WTC11 (cell line): ENCODE measurements around the gene KLHL22. TPM values are rescaled to one million over a fixed set of nuclear protein-coding genes. Genes with fewer than 3 reads are reported as not detected.

Source experiments
- CBFB ChIP-seq: sonication (generic); formaldehyde crosslinking; IDR thresholded peaks from 2 replicates; pipeline ENCODE4 v1.8.1; 2022; ENCODE audit warnings: mild to moderate bottlenecking, low read depth, missing genetic modification reagents
- CREB1 ChIP-seq: sonication (generic); formaldehyde crosslinking; IDR thresholded peaks from 2 replicates; pipeline ENCODE4 v1.8.0; 2023; ENCODE audit warnings: mild to moderate bottlenecking, missing genetic modification reagents
- ELF4 ChIP-seq: sonication (generic); formaldehyde crosslinking; IDR thresholded peaks from 2 replicates; pipeline ENCODE4 v1.8.1; 2022; ENCODE audit warnings: low read depth, mild to moderate bottlenecking, moderate library complexity, missing genetic modification reagents
- EMX1 ChIP-seq: fragments of 250-450 bp; sonication (Bioruptor Pico); IDR thresholded peaks from 2 replicates; pipeline ENCODE4 v1.8.0; 2021; ENCODE audit warnings: mild to moderate bottlenecking
- HMGA2 ChIP-seq: fragments of 250-450 bp; sonication (Bioruptor Pico); IDR thresholded peaks from 2 replicates; pipeline ENCODE4 v1.4.0; 2021; ENCODE audit warnings: mild to moderate bottlenecking, moderate library complexity
- MXD4 ChIP-seq: fragments of 250-450 bp; sonication (Bioruptor Pico); IDR thresholded peaks from 2 replicates; pipeline ENCODE4 v1.8.0; 2021; ENCODE audit warnings: mild to moderate bottlenecking, moderate library complexity, borderline replicate concordance
- NR2C2 ChIP-seq: sonication (generic); formaldehyde crosslinking; IDR thresholded peaks from 2 replicates; pipeline ENCODE4 v1.8.0; 2022; ENCODE audit warnings: mild to moderate bottlenecking, missing genetic modification reagents
- RELA ChIP-seq: sonication (generic); formaldehyde crosslinking; IDR thresholded peaks from 2 replicates; pipeline ENCODE4 v1.8.1; 2022; ENCODE audit warnings: missing genetic modification reagents, mild to moderate bottlenecking, borderline replicate concordance
- RORB ChIP-seq: fragments of 250-450 bp; sonication (Bioruptor Pico); IDR thresholded peaks from 2 replicates; pipeline ENCODE4 v1.9.0; 2021; ENCODE audit warnings: mild to moderate bottlenecking
- ZBTB21 ChIP-seq: sonication (generic); formaldehyde crosslinking; IDR thresholded peaks from 2 replicates; pipeline ENCODE4 v1.8.1; 2023; ENCODE audit warnings: mild to moderate bottlenecking, missing genetic modification reagents, borderline replicate concordance
- ZNF121 ChIP-seq: sonication (generic); formaldehyde crosslinking; IDR thresholded peaks from 2 replicates; pipeline ENCODE4 v1.8.0; 2023; ENCODE audit warnings: missing genetic modification reagents
- ZNF416 ChIP-seq: fragments of 250-450 bp; sonication (Bioruptor Pico); IDR thresholded peaks from 2 replicates; pipeline ENCODE4 v1.9.0; 2021; ENCODE audit warnings: mild to moderate bottlenecking, inconsistent platforms
- ZNF423 ChIP-seq: fragments of 250-450 bp; sonication (Bioruptor Pico); IDR thresholded peaks from 2 replicates; pipeline ENCODE4 v2.1.2; 2022; ENCODE audit warnings: mild to moderate bottlenecking, moderate library complexity
- total RNA-seq: library from RNA; stranded (reverse); gene quantifications from 3 replicates; pipeline ENCODE4 v1.2.3, GENCODE V29; 2021
- TF ChIP-seq, protein P1 (sequence below): sonication (generic); formaldehyde crosslinking; conservative IDR thresholded peaks from 2 replicates; pipeline ENCODE4 v1.8.1; 2022; ENCODE audit warnings: mild to moderate bottlenecking, missing genetic modification reagents
- TF ChIP-seq, protein P2 (sequence below): sonication (generic); formaldehyde crosslinking; IDR thresholded peaks from 2 replicates; pipeline ENCODE4 v1.8.0; 2022; ENCODE audit warnings: mild to moderate bottlenecking, missing genetic modification reagents
- TF ChIP-seq, protein P3 (sequence below): sonication (generic); formaldehyde crosslinking; IDR thresholded peaks from 2 replicates; pipeline ENCODE4 v1.8.0; 2023; ENCODE audit warnings: missing genetic modification reagents, mild to moderate bottlenecking, borderline replicate concordance
- TF ChIP-seq, protein P4 (sequence below): sonication (generic); formaldehyde crosslinking; IDR thresholded peaks from 2 replicates; pipeline ENCODE4 v1.8.1; 2023; ENCODE audit warnings: mild to moderate bottlenecking, missing genetic modification reagents, borderline replicate concordance
- TF ChIP-seq, protein P5 (sequence below): sonication (generic); formaldehyde crosslinking; IDR thresholded peaks from 2 replicates; pipeline ENCODE4 v1.8.0; 2023; ENCODE audit warnings: missing genetic modification reagents
- TF ChIP-seq, protein P6 (sequence below): sonication (generic); formaldehyde crosslinking; IDR thresholded peaks from 2 replicates; pipeline ENCODE4 v1.8.1; 2023; ENCODE audit warnings: mild to moderate bottlenecking, moderate library complexity, missing genetic modification reagents
- TF ChIP-seq, protein P7 (sequence below): sonication (generic); formaldehyde crosslinking; IDR thresholded peaks from 2 replicates; pipeline ENCODE4 v1.8.1; 2022; ENCODE audit warnings: low read depth, mild to moderate bottlenecking, moderate library complexity, missing genetic modification reagents, borderline replicate concordance
- TF ChIP-seq, protein P8 (sequence below): sonication (generic); formaldehyde crosslinking; IDR thresholded peaks from 2 replicates; pipeline ENCODE4 v1.8.1; 2022; ENCODE audit warnings: mild to moderate bottlenecking, missing genetic modification reagents, moderate library complexity, borderline replicate concordance
- TF ChIP-seq, protein P9 (sequence below): sonication (generic); formaldehyde crosslinking; IDR thresholded peaks from 2 replicates; pipeline ENCODE4 v1.8.1; 2023; ENCODE audit warnings: mild to moderate bottlenecking, missing genetic modification reagents

Gene KLHL22
- total RNA-seq, 1 experiment from 2014 or later, result 15.7 TPM

DNA sequence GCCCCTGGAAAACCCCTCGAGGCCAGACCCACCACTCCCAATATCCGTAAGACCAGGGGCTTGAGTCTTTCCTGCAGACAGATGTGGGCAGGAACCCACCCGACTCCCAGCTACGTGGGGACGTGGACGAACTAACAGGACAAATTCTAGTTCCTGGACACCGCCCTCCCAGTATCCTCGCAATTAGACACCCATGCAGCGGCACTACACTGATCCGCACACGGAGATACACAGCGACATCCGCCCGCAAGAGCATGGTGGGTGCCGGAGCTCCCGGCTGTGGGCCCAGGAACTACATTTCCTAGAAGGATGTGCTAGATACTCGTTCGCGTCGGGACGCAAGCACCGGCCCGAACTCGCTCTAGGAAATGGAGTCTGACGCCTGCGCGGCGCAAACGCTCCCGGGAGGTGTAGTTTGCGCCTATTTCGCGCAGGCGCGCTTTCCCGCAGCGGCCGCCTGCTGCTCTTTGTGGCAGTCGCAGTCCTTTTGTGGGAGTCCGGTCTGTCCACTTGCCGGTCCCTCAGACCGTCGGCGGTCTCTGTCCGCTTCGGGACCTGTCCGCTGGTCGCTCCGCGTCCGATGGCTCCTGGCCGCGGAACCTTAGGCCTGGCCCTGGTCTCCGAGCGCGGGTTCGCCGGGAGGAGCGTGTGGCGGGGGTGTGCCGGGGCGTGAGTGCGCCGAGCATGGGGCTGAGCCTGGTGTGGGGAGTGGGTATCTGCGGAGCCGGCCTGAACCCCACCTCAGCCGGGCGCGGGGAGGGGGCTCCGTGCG is 101.7 kb downstream of the KLHL22 start, which contains the start of gene ZNF74 (continued):
- no peak for TF ChIP-seq ELF4
- no peak for TF ChIP-seq ZNF423 (CRISPR knock-in tag)
- no peak for TF ChIP-seq RORB (CRISPR knock-in tag)
- TF ChIP-seq, protein P1, sequence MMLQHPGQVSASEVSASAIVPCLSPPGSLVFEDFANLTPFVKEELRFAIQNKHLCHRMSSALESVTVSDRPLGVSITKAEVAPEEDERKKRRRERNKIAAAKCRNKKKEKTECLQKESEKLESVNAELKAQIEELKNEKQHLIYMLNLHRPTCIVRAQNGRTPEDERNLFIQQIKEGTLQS (CRISPR knock-in tag), result no peak
- TF ChIP-seq, protein P2, sequence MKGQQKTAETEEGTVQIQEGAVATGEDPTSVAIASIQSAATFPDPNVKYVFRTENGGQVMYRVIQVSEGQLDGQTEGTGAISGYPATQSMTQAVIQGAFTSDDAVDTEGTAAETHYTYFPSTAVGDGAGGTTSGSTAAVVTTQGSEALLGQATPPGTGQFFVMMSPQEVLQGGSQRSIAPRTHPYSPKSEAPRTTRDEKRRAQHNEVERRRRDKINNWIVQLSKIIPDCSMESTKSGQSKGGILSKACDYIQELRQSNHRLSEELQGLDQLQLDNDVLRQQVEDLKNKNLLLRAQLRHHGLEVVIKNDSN (CRISPR knock-in tag), result peak; percentile 65
- TF ChIP-seq, protein P3, sequence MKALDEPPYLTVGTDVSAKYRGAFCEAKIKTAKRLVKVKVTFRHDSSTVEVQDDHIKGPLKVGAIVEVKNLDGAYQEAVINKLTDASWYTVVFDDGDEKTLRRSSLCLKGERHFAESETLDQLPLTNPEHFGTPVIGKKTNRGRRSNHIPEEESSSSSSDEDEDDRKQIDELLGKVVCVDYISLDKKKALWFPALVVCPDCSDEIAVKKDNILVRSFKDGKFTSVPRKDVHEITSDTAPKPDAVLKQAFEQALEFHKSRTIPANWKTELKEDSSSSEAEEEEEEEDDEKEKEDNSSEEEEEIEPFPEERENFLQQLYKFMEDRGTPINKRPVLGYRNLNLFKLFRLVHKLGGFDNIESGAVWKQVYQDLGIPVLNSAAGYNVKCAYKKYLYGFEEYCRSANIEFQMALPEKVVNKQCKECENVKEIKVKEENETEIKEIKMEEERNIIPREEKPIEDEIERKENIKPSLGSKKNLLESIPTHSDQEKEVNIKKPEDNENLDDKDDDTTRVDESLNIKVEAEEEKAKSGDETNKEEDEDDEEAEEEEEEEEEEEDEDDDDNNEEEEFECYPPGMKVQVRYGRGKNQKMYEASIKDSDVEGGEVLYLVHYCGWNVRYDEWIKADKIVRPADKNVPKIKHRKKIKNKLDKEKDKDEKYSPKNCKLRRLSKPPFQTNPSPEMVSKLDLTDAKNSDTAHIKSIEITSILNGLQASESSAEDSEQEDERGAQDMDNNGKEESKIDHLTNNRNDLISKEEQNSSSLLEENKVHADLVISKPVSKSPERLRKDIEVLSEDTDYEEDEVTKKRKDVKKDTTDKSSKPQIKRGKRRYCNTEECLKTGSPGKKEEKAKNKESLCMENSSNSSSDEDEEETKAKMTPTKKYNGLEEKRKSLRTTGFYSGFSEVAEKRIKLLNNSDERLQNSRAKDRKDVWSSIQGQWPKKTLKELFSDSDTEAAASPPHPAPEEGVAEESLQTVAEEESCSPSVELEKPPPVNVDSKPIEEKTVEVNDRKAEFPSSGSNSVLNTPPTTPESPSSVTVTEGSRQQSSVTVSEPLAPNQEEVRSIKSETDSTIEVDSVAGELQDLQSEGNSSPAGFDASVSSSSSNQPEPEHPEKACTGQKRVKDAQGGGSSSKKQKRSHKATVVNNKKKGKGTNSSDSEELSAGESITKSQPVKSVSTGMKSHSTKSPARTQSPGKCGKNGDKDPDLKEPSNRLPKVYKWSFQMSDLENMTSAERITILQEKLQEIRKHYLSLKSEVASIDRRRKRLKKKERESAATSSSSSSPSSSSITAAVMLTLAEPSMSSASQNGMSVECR (CRISPR knock-in tag), result peak; percentile 87
- TF ChIP-seq, protein P4, sequence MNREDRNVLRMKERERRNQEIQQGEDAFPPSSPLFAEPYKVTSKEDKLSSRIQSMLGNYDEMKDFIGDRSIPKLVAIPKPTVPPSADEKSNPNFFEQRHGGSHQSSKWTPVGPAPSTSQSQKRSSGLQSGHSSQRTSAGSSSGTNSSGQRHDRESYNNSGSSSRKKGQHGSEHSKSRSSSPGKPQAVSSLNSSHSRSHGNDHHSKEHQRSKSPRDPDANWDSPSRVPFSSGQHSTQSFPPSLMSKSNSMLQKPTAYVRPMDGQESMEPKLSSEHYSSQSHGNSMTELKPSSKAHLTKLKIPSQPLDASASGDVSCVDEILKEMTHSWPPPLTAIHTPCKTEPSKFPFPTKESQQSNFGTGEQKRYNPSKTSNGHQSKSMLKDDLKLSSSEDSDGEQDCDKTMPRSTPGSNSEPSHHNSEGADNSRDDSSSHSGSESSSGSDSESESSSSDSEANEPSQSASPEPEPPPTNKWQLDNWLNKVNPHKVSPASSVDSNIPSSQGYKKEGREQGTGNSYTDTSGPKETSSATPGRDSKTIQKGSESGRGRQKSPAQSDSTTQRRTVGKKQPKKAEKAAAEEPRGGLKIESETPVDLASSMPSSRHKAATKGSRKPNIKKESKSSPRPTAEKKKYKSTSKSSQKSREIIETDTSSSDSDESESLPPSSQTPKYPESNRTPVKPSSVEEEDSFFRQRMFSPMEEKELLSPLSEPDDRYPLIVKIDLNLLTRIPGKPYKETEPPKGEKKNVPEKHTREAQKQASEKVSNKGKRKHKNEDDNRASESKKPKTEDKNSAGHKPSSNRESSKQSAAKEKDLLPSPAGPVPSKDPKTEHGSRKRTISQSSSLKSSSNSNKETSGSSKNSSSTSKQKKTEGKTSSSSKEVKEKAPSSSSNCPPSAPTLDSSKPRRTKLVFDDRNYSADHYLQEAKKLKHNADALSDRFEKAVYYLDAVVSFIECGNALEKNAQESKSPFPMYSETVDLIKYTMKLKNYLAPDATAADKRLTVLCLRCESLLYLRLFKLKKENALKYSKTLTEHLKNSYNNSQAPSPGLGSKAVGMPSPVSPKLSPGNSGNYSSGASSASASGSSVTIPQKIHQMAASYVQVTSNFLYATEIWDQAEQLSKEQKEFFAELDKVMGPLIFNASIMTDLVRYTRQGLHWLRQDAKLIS, result no peak
- TF ChIP-seq, protein P5, sequence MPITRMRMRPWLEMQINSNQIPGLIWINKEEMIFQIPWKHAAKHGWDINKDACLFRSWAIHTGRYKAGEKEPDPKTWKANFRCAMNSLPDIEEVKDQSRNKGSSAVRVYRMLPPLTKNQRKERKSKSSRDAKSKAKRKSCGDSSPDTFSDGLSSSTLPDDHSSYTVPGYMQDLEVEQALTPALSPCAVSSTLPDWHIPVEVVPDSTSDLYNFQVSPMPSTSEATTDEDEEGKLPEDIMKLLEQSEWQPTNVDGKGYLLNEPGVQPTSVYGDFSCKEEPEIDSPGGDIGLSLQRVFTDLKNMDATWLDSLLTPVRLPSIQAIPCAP, result no peak
- no peak for TF ChIP-seq CBFB
- 0 out of 2 replicates have a peak, but pooled peaks have one; percentile 36 for TF ChIP-seq ZNF416
- no peak for TF ChIP-seq ZNF121 (CRISPR knock-in tag)
- TF ChIP-seq HMGA2 (CRISPR knock-in tag), result no peak
- TF ChIP-seq MXD4 (CRISPR knock-in tag), result no peak
- TF ChIP-seq ZBTB21 (CRISPR knock-in tag), result no peak
- TF ChIP-seq, protein P6, sequence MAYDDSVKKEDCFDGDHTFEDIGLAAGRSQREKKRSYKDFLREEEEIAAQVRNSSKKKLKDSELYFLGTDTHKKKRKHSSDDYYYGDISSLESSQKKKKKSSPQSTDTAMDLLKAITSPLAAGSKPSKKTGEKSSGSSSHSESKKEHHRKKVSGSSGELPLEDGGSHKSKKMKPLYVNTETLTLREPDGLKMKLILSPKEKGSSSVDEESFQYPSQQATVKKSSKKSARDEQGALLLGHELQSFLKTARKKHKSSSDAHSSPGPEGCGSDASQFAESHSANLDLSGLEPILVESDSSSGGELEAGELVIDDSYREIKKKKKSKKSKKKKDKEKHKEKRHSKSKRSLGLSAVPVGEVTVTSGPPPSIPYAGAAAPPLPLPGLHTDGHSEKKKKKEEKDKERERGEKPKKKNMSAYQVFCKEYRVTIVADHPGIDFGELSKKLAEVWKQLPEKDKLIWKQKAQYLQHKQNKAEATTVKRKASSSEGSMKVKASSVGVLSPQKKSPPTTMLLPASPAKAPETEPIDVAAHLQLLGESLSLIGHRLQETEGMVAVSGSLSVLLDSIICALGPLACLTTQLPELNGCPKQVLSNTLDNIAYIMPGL (CRISPR knock-in tag), result peak; percentile 43; the same call in 1 of the 2 replicates
- no peak for TF ChIP-seq NR2C2 (CRISPR knock-in tag)
- TF ChIP-seq, protein P7, sequence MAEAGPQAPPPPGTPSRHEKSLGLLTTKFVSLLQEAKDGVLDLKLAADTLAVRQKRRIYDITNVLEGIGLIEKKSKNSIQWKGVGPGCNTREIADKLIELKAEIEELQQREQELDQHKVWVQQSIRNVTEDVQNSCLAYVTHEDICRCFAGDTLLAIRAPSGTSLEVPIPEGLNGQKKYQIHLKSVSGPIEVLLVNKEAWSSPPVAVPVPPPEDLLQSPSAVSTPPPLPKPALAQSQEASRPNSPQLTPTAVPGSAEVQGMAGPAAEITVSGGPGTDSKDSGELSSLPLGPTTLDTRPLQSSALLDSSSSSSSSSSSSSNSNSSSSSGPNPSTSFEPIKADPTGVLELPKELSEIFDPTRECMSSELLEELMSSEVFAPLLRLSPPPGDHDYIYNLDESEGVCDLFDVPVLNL (CRISPR knock-in tag), result no peak
- TF ChIP-seq, protein P8, sequence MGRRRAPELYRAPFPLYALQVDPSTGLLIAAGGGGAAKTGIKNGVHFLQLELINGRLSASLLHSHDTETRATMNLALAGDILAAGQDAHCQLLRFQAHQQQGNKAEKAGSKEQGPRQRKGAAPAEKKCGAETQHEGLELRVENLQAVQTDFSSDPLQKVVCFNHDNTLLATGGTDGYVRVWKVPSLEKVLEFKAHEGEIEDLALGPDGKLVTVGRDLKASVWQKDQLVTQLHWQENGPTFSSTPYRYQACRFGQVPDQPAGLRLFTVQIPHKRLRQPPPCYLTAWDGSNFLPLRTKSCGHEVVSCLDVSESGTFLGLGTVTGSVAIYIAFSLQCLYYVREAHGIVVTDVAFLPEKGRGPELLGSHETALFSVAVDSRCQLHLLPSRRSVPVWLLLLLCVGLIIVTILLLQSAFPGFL (CRISPR knock-in tag), result no peak
- no peak for TF ChIP-seq EMX1
- TF ChIP-seq CREB1 (CRISPR knock-in tag), result no peak
- TF ChIP-seq, protein P9, sequence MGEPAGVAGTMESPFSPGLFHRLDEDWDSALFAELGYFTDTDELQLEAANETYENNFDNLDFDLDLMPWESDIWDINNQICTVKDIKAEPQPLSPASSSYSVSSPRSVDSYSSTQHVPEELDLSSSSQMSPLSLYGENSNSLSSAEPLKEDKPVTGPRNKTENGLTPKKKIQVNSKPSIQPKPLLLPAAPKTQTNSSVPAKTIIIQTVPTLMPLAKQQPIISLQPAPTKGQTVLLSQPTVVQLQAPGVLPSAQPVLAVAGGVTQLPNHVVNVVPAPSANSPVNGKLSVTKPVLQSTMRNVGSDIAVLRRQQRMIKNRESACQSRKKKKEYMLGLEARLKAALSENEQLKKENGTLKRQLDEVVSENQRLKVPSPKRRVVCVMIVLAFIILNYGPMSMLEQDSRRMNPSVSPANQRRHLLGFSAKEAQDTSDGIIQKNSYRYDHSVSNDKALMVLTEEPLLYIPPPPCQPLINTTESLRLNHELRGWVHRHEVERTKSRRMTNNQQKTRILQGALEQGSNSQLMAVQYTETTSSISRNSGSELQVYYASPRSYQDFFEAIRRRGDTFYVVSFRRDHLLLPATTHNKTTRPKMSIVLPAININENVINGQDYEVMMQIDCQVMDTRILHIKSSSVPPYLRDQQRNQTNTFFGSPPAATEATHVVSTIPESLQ (CRISPR knock-in tag), result no peak
- peak; percentile 23; the same call in 1 of the 2 replicates for TF ChIP-seq RELA (CRISPR knock-in tag)
